Sigmoid colon (tissue), 7 donors: ENCODE measurements around the gene NAA40. TPM values are rescaled to one million over a fixed set of nuclear protein-coding genes. Genes with fewer than 3 reads are reported as not detected.

Experiments
- DNase-seq: peaks from one replicate; pipeline ENCODE4 v3.0.0-alpha.2; 2019
- H3K27ac ChIP-seq, 4 donors: fragments of 200-600 bp; sonication (generic); one replicate each; pipeline ENCODE4 v1.5.1; 2016 to 2019; ENCODE audit warnings: mild to moderate bottlenecking in 1 of 4
- H3K27me3 ChIP-seq, 3 donors: fragments of 200-600 bp; sonication (generic); one replicate each; pipeline ENCODE4 v1.5.1; 2019; ENCODE audit warnings: mild to moderate bottlenecking in 1 of 3
- H3K36me3 ChIP-seq, 4 donors: fragments of 200-600 bp; sonication (generic); one replicate each; pipeline ENCODE4 v1.5.1; 2016 to 2019
- H3K4me1 ChIP-seq, 4 donors: fragments of 200-600 bp; sonication (generic); one replicate each; pipeline ENCODE4 v1.5.1; 2017 to 2019
- H3K4me3 ChIP-seq, 4 donors: fragments of 200-600 bp; sonication (generic); one replicate each; pipeline ENCODE4 v1.5.1; 2017 to 2019; ENCODE audit warnings: mild to moderate bottlenecking in 2 of 4, moderate library complexity in 1 of 4
- H3K9me3 ChIP-seq, 4 donors: fragments of 200-600 bp in 3 of 4; sonication (generic) in 3 of 4; one replicate each; pipeline versions ENCODE4 v1.5.1 to v1.6.1; 2013 to 2019
- EP300 ChIP-seq, 4 donors: sonication (generic); formaldehyde crosslinking; IDR thresholded peaks; one replicate each; pipeline ENCODE4 v1.6.1; 2017; ENCODE audit warnings: antibody characterized with exemption in 4 of 4
- POLR2A ChIP-seq, 2 donors: fragments of 450-650 bp; IDR thresholded peaks; one replicate each; pipeline ENCODE4 v1.6.1; 2016; ENCODE audit warnings: antibody characterized with exemption in 2 of 2, mild to moderate bottlenecking in 2 of 2, moderate library complexity in 2 of 2
- POLR2AphosphoS5 ChIP-seq, 4 donors: sonication (generic); formaldehyde crosslinking; IDR thresholded peaks; one replicate each; pipeline ENCODE4 v1.6.1; 2017; ENCODE audit warnings: antibody characterized with exemption in 4 of 4
- WGBS, 2 donors: extraction: QIAGEN DNeasy Blood & Tissue Kit; methylation state at CpG; one replicate each; pipeline ENCODE4 v1.1.7; 2013; 5-methylcytosine and 5-hydroxymethylcytosine counted together
- intact Hi-C: fragments of 100-400 bp; cut with DNase I; formaldehyde crosslinking; loops from one replicate; pipeline ENCODE4 v1.15.1; 2023
- polyA plus RNA-seq, 3 donors: library from polyadenylated mRNA; stranded (reverse); fragments of 200-250 nt; gene quantifications; one replicate each; pipeline ENCODE4 v1.2.3, GENCODE V29; 2013
- total RNA-seq, 4 donors: library from RNA; depleted of rRNA; stranded (reverse); fragments of >200 nt; gene quantifications; one replicate each; pipeline ENCODE4 v1.1.0, GENCODE V29; 2016
- TF ChIP-seq, protein P1 (sequence below), 4 experiments: fragments of 450-650 bp in 3 of 4; fragments of 200-600 bp in 1 of 4; IDR thresholded peaks; one replicate each; pipeline ENCODE4 v1.5.1; 2016 to 2019; ENCODE audit warnings: antibody characterized with exemption in 4 of 4, mild to moderate bottlenecking in 3 of 4, moderate library complexity in 2 of 4
- donor health status: healthy with polysubstance abuse.
- donor health status: Bipolar disorder and iron deficiency.
- donor health status: healthy.

NAA40 gene
- total and polyA plus RNA-seq, 7 donors, result 5.4 to 22.9 (median 7.4) TPM

DNA sequence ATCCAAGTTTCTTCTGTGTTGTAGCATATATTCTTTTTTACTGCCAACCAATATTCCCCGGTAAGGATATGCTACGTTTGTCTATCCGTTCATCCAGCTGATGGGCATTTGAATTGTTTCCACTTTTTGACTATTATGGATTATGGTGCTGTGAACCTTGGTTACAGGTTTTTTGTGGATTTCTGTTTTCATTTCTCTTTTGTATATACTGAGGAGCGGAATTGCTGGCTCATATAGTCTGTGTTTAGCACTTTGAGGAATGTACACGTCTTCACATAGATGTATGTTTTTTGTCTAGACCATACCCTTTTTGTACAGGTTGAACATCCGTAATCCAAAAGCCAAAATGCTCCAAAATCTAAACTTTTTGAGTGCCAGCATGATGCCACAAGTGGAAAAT is 45.4 kb upstream of the NAA40 start:
- Histone ChIP-seq H3K27me3 (no peaks in the 10 kb centered on the region), H3K9me3 (no peaks in the 10 kb centered on the region), H3K27ac (no peak overlapping the region), H3K4me3 (no peak overlapping the region), H3K36me3 (peaks cover 0 to 37% (median 30%) of the 10 kb centered on the region in 4 donors), H3K4me1 (peaks cover 0 to 19% (median 11%) of the 10 kb centered on the region in 4 donors)
- WGBS, 2 donors, result 97 to 98% methylated on average over 6 of the region's 6 CpGs
- no peak for TF ChIP-seq POLR2A (IDR thresholded peaks at IDR 0.05)
- TF ChIP-seq, protein P1, sequence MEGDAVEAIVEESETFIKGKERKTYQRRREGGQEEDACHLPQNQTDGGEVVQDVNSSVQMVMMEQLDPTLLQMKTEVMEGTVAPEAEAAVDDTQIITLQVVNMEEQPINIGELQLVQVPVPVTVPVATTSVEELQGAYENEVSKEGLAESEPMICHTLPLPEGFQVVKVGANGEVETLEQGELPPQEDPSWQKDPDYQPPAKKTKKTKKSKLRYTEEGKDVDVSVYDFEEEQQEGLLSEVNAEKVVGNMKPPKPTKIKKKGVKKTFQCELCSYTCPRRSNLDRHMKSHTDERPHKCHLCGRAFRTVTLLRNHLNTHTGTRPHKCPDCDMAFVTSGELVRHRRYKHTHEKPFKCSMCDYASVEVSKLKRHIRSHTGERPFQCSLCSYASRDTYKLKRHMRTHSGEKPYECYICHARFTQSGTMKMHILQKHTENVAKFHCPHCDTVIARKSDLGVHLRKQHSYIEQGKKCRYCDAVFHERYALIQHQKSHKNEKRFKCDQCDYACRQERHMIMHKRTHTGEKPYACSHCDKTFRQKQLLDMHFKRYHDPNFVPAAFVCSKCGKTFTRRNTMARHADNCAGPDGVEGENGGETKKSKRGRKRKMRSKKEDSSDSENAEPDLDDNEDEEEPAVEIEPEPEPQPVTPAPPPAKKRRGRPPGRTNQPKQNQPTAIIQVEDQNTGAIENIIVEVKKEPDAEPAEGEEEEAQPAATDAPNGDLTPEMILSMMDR (IDR thresholded peaks at IDR 0.05), result no peak
- TF ChIP-seq EP300 (IDR thresholded peaks at IDR 0.05), result no peak
- TF ChIP-seq POLR2AphosphoS5 (IDR thresholded peaks at IDR 0.05), result no peak
- intact Hi-C loops, result no loop called here
- DNase-seq, result no peak

DNA sequence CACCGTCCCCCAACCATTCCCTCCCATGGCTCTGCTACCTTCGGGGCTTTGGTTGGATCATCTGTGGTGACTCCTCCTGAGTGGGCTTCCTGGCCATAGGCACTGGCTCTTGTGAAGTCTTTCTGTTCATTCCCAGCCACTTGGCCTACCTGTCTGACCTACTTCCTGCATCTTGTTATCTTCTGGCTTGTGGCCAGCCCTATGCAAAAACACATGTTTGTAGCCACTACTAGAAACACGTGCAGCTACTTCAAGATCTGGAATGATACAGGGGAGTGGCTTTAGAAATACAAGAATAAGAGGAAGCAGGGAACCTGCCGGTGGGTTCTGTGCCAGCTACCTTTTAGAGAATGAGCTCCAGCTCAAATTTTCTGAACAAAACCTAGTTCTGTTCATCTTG is 42.7 kb upstream of the NAA40 start:
- 37 to 65% methylated on average over 4 of the region's 4 CpGs for WGBS, 2 donors
- intact Hi-C loops, result no loop called here
- TF ChIP-seq EP300 (IDR thresholded peaks at IDR 0.05), result no peak
- TF ChIP-seq, protein P1 (IDR thresholded peaks at IDR 0.05), result no peak
- TF ChIP-seq POLR2A (IDR thresholded peaks at IDR 0.05), result no peak
- TF ChIP-seq POLR2AphosphoS5 (IDR thresholded peaks at IDR 0.05), result no peak
- Histone ChIP-seq H3K4me1 (peaks cover 0 to 8% (median 0%) of the 10 kb centered on the region in 4 donors), H3K36me3 (peaks cover 21 to 64% (median 57%) of the 10 kb centered on the region in 4 donors), H3K4me3 (no peak overlapping the region), H3K27me3 (no peaks in the 10 kb centered on the region), H3K27ac (no peak overlapping the region), H3K9me3 (no peaks in the 10 kb centered on the region)
- no peak for DNase-seq

DNA sequence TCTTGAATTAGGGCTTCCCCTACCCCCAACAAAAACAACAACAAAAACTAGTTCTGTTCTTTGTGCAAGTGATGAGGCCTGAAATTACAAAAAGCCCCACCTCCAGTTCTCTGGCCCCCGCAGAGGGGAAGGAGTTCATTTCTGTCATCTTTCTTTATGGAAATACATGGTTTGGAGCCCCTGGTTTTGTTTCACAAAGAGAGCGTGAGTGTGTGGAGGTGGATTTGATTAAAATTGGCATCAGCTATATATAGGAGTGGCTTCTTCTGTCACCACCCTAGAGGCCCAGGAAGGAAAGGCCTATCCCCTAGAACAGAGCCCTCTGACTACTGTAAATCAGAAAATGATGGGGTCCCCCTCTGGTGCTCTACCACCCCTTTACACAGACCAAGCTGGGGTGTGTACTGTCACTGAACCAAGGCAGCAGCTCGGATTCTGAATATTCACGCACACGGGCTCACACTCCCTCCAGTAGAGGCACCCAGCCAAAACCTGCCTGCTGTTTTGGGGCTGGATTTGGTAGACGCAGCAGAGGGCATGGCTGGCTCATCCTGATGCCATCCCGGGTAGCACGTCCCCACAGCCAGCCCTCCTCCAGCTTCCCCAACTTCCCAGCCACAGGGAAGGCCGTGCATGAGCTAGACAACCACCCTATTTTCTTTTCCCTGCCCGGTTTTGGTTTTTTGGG is 41.2 kb upstream of the NAA40 start:
- Histone ChIP-seq H3K9me3 (no peaks in the 10 kb centered on the region), H3K27ac (no peak overlapping the region), H3K27me3 (no peaks in the 10 kb centered on the region), H3K4me1 (no peaks in the 10 kb centered on the region), H3K36me3 (peaks cover 27 to 77% (median 69%) of the 10 kb centered on the region in 4 donors), H3K4me3 (no peak overlapping the region)
- 94 to 95% methylated on average over 10 of the region's 10 CpGs for WGBS, 2 donors
- intact Hi-C loops, result no loop called here
- no peak for TF ChIP-seq POLR2AphosphoS5 (IDR thresholded peaks at IDR 0.05)
- TF ChIP-seq, protein P1 (IDR thresholded peaks at IDR 0.05), result no peak
- no peak for TF ChIP-seq POLR2A (IDR thresholded peaks at IDR 0.05)
- no peak for TF ChIP-seq EP300 (IDR thresholded peaks at IDR 0.05)
- no peak for DNase-seq

DNA sequence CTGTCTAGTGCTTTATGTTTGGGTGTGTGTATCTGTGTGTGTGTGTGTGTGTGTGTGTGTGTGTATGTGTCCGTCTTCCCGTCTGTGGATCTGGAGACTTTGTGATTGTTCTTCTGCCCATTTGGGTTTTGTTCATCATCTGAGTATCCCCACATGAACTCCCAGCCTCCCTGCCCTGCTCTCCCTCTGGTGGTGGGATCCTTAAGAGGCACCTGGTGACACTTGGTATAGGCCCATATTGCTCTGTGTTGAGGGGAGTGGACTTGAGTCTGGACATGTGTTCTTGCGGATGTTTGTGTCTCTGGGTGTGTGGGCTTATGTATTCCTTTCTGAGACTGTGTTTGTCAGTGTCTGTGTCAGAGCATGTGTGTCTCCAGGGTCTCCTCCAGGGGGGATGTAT is 37.1 kb upstream of the NAA40 start:
- no peak for DNase-seq
- Histone ChIP-seq H3K4me3 (no peak overlapping the region), H3K9me3 (no peaks in the 10 kb centered on the region), H3K4me1 (no peaks in the 10 kb centered on the region), H3K27me3 (no peaks in the 10 kb centered on the region), H3K27ac (no peak overlapping the region), H3K36me3 (peaks cover 58 to 96% (median 78%) of the 10 kb centered on the region in 4 donors)
- intact Hi-C loops, result no loop called here
- TF ChIP-seq POLR2A (IDR thresholded peaks at IDR 0.05) (no peak), POLR2AphosphoS5 (IDR thresholded peaks at IDR 0.05) (no peak), EP300 (IDR thresholded peaks at IDR 0.05) (no peak)
- TF ChIP-seq, protein P1 (IDR thresholded peaks at IDR 0.05), result no peak
- 81 to 84% methylated on average over 3 of the region's 3 CpGs for WGBS, 2 donors
